GM13976 (cell line): Measurements from ENCODE around the gene CSH1.
"Not testable (repeated sequence)": the region's sequence is repeated elsewhere in the genome, so short reads cannot be mapped to it uniquely, and the experiment has no call there.

Experiments
- DNase-seq: peaks from one replicate; pipeline ENCODE4 v3.0.0; 2012; ENCODE audit warnings: low spot score
- CTCF ChIP-seq: IDR thresholded peaks from 2 replicates; pipeline ENCODE4 v1.5.1; 2012; ENCODE audit warnings: borderline replicate concordance, mild to moderate bottlenecking; ENCODE audit not compliant: insufficient read depth; ENCODE audit errors: extremely low read depth, missing control alignments, control extremely low read depth
- in situ Hi-C: fragments of 300-500 bp; cut with MboI; formaldehyde crosslinking; loops from one replicate; pipeline ENCODE4 v1.12.0; 2022; ENCODE audit warnings: low sequenced_read_pairs, mixed read lengths, inconsistent platforms; ENCODE audit not compliant: unreplicated experiment

The CSH1 gene

GRCh38 chr17:63889026-63889848 is 7.1 kb downstream of the CSH1 start:
- in situ Hi-C loops, DNase-seq: not testable (repeated sequence)
- TF ChIP-seq CTCF: peak; percentile 43

- in situ Hi-C loops, DNase-seq: not testable (repeated sequence)
Measured at GRCh38 chr17:63885119-63885518, 11.3 kb downstream of the CSH1 start.

GRCh38 chr17:63882626-63883126 is 13.7 kb downstream of the CSH1 start:
- DNase-seq, in situ Hi-C loops: not testable (repeated sequence)

GRCh38 chr17:63881935-63882601 is 14.3 kb downstream of the CSH1 start, which contains the start of gene GH2:
TSS of gene GH2 (minus strand) at chr17:63881944. CDS start at chr17:63881801, 143 bp downstream.
- in situ Hi-C loops: no loop called here
- DNase-seq: peak; percentile 86

GRCh38 chr17:63881337-63881736 is 15.0 kb downstream of the CSH1 start:
- DNase-seq, in situ Hi-C loops: not testable (repeated sequence)

More at GRCh38 chr17:63881935-63882601, 14.3 kb downstream of the CSH1 start, which contains the start of gene GH2:
- peak; percentile 73 for TF ChIP-seq CTCF

GRCh38 chr17:63880706-63881105 is 15.7 kb downstream of the CSH1 start:
- DNase-seq: no peak
- in situ Hi-C loops: no loop called here
- no peak for TF ChIP-seq CTCF

GRCh38 chr17:63878413-63878812 is 18.0 kb downstream of the CSH1 start:
- DNase-seq, in situ Hi-C loops: not testable (repeated sequence)

GRCh38 chr17:63874693-63875092 is 21.7 kb downstream of the CSH1 start:
- DNase-seq, in situ Hi-C loops: not testable (repeated sequence)

GRCh38 chr17:63874061-63874626 is 22.2 kb downstream of the CSH1 start:
- in situ Hi-C loops, DNase-seq: not testable (repeated sequence)

GRCh38 chr17:63873577-63873976 is 22.8 kb downstream of the CSH1 start, which contains the start of gene CSH2:
TSS of gene CSH2 (minus strand) at chr17:63873677. CDS start at chr17:63873614, 63 bp downstream.
- in situ Hi-C loops, DNase-seq: not testable (repeated sequence)

GRCh38 chr17:63871646-63872365 is 24.6 kb downstream of the CSH1 start:
- in situ Hi-C loops, DNase-seq: not testable (repeated sequence)

GRCh38 chr17:63870292-63870665 is 26.1 kb downstream of the CSH1 start:
- not testable (repeated sequence) for DNase-seq

GRCh38 chr17:63869491-63870291 is 26.7 kb downstream of the CSH1 start:
- in situ Hi-C loops, DNase-seq: not testable (repeated sequence)

More at GRCh38 chr17:63870292-63870665, 26.1 kb downstream of the CSH1 start:
- in situ Hi-C loops: not testable (repeated sequence)
